Natural killer cell (primary cell): Measurements from ENCODE around the gene CDC42EP3. TPM values are rescaled to one million over a fixed set of nuclear protein-coding genes. Genes with fewer than 3 reads are reported as not detected.

Experiments
- ATAC-seq, 3 donors: fragments of 150-1000 bp in 2 of 3; fragments of 200-7000 bp in 1 of 3; cut with Tn5 transposase; 1 replicate in 1 of 3; 2 replicates in 2 of 3; pipeline ENCODE4 v1.10.0; 2021; ENCODE audit warnings: mild to moderate bottlenecking in 2 of 3, moderate library complexity in 2 of 3
- DNase-seq, 2 donors: peaks; one replicate each; pipeline versions ENCODE4 v3.0.0 to v3.0.0-alpha.2; 2013 to 2021; ENCODE audit warnings: mixed read lengths in 1 of 2
- H3K27ac ChIP-seq: one replicate; pipeline ENCODE4 v1.5.1; 2013; ENCODE audit warnings: mild to moderate bottlenecking, low read length
- H3K27me3 ChIP-seq: one replicate; pipeline ENCODE4 v1.6.1; 2013; ENCODE audit warnings: low read length; ENCODE audit not compliant: control insufficient read depth, insufficient read depth
- H3K36me3 ChIP-seq: one replicate; pipeline ENCODE4 v1.6.1; 2013; ENCODE audit warnings: low read length; ENCODE audit not compliant: control insufficient read depth, insufficient read depth
- H3K4me1 ChIP-seq: one replicate; pipeline ENCODE4 v1.6.1; 2013; ENCODE audit warnings: low read length; ENCODE audit not compliant: control insufficient read depth, insufficient read depth
- H3K4me3 ChIP-seq: one replicate; pipeline ENCODE4 v1.5.1; 2013; ENCODE audit warnings: low read length
- H3K9me3 ChIP-seq: one replicate; pipeline ENCODE4 v1.6.1; 2013; ENCODE audit warnings: low read length; ENCODE audit not compliant: control insufficient read depth, insufficient read depth
- H3K27ac Mint-ChIP-seq, 2 donors: one replicate each; pipeline ENCODE4 v1.8.0; 2022; ENCODE audit warnings: mild to moderate bottlenecking in 2 of 2, mixed read lengths in 2 of 2, moderate library complexity in 1 of 2
- H3K27me3 Mint-ChIP-seq, 2 donors: one replicate each; pipeline ENCODE4 v1.8.0; 2022; ENCODE audit warnings: low read depth in 2 of 2, mixed read lengths in 2 of 2
- H3K36me3 Mint-ChIP-seq: one replicate; pipeline ENCODE4 v1.8.0; 2022; ENCODE audit warnings: mixed read lengths
- H3K4me1 Mint-ChIP-seq, 2 donors: one replicate each; pipeline ENCODE4 v1.8.0; 2022; ENCODE audit warnings: mixed read lengths in 2 of 2
- H3K4me3 Mint-ChIP-seq: one replicate; pipeline ENCODE4 v1.8.0; 2022; ENCODE audit warnings: mild to moderate bottlenecking, moderate library complexity, mixed read lengths
- H3K9me3 Mint-ChIP-seq, 2 donors: one replicate each; pipeline ENCODE4 v1.8.0; 2022; ENCODE audit warnings: mixed read lengths in 2 of 2
- CTCF ChIP-seq: fragments of 200-600 bp; IDR thresholded peaks from one replicate; pipeline ENCODE4 v1.8.0; 2022; ENCODE audit warnings: antibody characterized with exemption
- WGBS: methylation state at CpG from one replicate; pipeline ENCODE4 v1.1.7; 2013; ENCODE audit warnings: missing lambda C conversion rate; ENCODE audit not compliant: insufficient coverage; 5-methylcytosine and 5-hydroxymethylcytosine counted together
- intact Hi-C: fragments of 100-400 bp; cut with micrococcal nuclease; formaldehyde crosslinking; loops from one replicate; pipeline ENCODE4 v1.14.2; 2022
- total RNA-seq, 4 donors: library from RNA; stranded (reverse); fragments of 120-200 nt in 1 of 4; gene quantifications; one replicate each; pipeline versions ENCODE4 v1.2.3 to v1.2.4, GENCODE V29; 2013 to 2022

Gene CDC42EP3
- total RNA-seq, 3 donors from 2014 or later (not counting 1 experiment from before 2014, with no cell fraction given) = 73.9 to 105 (median 84.6) TPM

- Mint-ChIP-seq H3K27me3 (no peaks in the 10 kb centered on the region), H3K36me3 (peaks cover 71% of the 10 kb centered on the region), H3K4me1 (peaks cover 54 to 66% of the 10 kb centered on the region in 2 donors), H3K27ac (peak overlapping the region; percentile 98 to 99), H3K4me3 (peak overlapping the region; percentile 97), H3K9me3 (peaks cover 12 to 25% of the 10 kb centered on the region in 2 donors)
- TF ChIP-seq CTCF = no peak
- peak; percentile 75 to 89 (median 82) for ATAC-seq
- Histone ChIP-seq H3K27me3 (no peaks in the 10 kb centered on the region), H3K9me3 (peaks cover 15% of the 10 kb centered on the region), H3K4me3 (peak overlapping the region; percentile 39), H3K27ac (peak overlapping the region; percentile 93), H3K4me1 (peaks cover 16% of the 10 kb centered on the region), H3K36me3 (no peaks in the 10 kb centered on the region)
- peak; percentile 65 to 87 for DNase-seq
- 39% methylated on average over 17 of the region's 17 CpGs for WGBS
- intact Hi-C loops = loop anchor here (1.0 to 2.0 kb wide), 5 partner anchors 14 to 71 kb away; partner anchors contain the start of gene CDC42EP3
Observed at GRCh38 chr2:37599688-37600525, 71.5 kb downstream of the CDC42EP3 start.

- TF ChIP-seq CTCF = no peak
- ATAC-seq = no peak
- H3K36me3 Mint-ChIP-seq = peaks cover 33% of the 10 kb centered on the region
- no peak overlapping the region for H3K27ac Mint-ChIP-seq
- H3K4me1 ChIP-seq = peaks cover 4% of the 10 kb centered on the region
- DNase-seq = no peak
- H3K4me3 Mint-ChIP-seq = no peak overlapping the region
- intact Hi-C loops = no loop called here
- peaks cover 6% of the 10 kb centered on the region for H3K9me3 ChIP-seq
- H3K9me3 Mint-ChIP-seq = peaks cover 13 to 15% of the 10 kb centered on the region in 2 donors
- H3K27me3 ChIP-seq = no peaks in the 10 kb centered on the region
- no peaks in the 10 kb centered on the region for H3K27me3 Mint-ChIP-seq
- no peak overlapping the region for H3K27ac ChIP-seq
- no peak overlapping the region for H3K4me3 ChIP-seq
- no peaks in the 10 kb centered on the region for H3K36me3 ChIP-seq
- H3K4me1 Mint-ChIP-seq = peaks cover 25 to 30% of the 10 kb centered on the region in 2 donors
- WGBS = 50% methylated on average over 2 of the region's 3 CpGs
Observed at GRCh38 chr2:37593694-37594093, 77.7 kb downstream of the CDC42EP3 start.

GRCh38 chr2:37593024-37593423, 78.4 kb downstream of the CDC42EP3 start:
- H3K27me3 Mint-ChIP-seq = no peaks in the 10 kb centered on the region
- Histone ChIP-seq H3K4me1 (peaks cover 4% of the 10 kb centered on the region), H3K36me3 (no peaks in the 10 kb centered on the region), H3K9me3 (peaks cover 6% of the 10 kb centered on the region), H3K27ac (no peak overlapping the region), H3K27me3 (no peaks in the 10 kb centered on the region), H3K4me3 (no peak overlapping the region)
- H3K9me3 Mint-ChIP-seq = peaks cover 13 to 15% of the 10 kb centered on the region in 2 donors
- H3K36me3 Mint-ChIP-seq = peaks cover 30% of the 10 kb centered on the region
- H3K27ac Mint-ChIP-seq = no peak overlapping the region
- 100% methylated on average over 2 of the region's 3 CpGs for WGBS
- no peak for ATAC-seq
- peaks cover 26% of the 10 kb centered on the region in 2 donors for H3K4me1 Mint-ChIP-seq
- intact Hi-C loops = no loop called here
- TF ChIP-seq CTCF = no peak
- no peak overlapping the region for H3K4me3 Mint-ChIP-seq
- no peak for DNase-seq
